CD4-positive, alpha-beta T cell treated with Interleukin-15 for 1 hour (primary cell): Measurements from ENCODE around the gene USE1.
"Not testable (repeated sequence)": the region's sequence is repeated elsewhere in the genome, so short reads cannot be mapped to it uniquely, and the experiment has no call there.

Experiments
- DNase-seq: peaks from one replicate; pipeline ENCODE4 v3.0.0-alpha.2; 2020

USE1 gene

GRCh38 chr19:17215127-17215971 is at the start of gene USE1:
TSS of gene USE1 (plus strand) at chr19:17215357. CDS start at chr19:17215406, 49 bp downstream.
- DNase-seq, result peak; percentile 90

DNA sequence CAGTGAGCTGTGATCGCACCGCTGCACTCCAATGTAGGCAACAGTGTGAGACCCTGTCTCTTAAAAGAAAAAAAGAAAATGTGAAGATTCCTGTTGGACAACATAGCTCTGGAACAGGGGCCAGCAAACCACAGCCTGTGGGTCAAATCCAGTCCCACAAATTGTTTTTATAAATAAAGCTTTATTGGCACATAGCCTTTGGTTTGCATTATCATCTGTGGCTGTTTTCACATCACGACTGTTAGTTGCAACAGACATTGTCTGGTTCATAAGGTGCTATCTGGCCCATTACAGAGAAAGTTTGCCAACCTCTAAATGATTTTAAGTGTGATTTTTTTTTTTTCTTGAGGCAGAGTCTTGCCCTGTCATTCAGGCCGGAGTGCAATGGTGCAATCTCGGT is 49.4 kb upstream of the USE1 start:
- DNase-seq, result no peak

- no peak for DNase-seq
Observed at GRCh38 chr19:17170538-17171297, 44.4 kb upstream of the USE1 start.

GRCh38 chr19:17171874-17172273 is 43.3 kb upstream of the USE1 start:
- no peak for DNase-seq

- no peak for DNase-seq
Observed at GRCh38 chr19:17172624-17173345, 42.4 kb upstream of the USE1 start.

- no peak for DNase-seq
Observed at GRCh38 chr19:17178291-17178690, 36.9 kb upstream of the USE1 start.

- no peak for DNase-seq
Observed at GRCh38 chr19:17180997-17181702, 34.0 kb upstream of the USE1 start.

DNA sequence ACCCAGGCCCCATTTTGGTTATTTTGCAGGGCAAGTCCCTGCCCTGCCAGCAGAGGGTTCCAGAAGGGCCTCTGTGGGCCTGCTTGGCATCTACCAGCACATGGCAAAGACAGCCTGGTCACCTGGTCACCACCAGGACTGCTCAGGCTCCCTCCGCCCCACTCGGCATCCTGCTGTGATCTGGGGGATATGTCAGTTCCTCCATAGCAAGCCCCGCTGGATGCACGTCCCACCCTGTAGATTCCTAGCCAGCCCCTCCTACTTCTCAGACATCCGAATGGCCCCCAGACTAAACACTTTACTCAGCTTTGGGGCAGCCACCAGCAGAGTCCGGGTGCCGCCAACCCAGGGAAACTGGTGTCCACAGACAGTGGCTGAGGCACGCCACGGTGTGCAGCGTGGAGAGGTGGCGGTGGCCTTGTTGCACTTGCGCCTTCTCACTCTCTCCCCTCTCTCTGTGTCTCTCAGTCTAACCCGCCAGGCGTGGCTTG is 31.8 kb upstream of the USE1 start:
- DNase-seq, result no peak

DNA sequence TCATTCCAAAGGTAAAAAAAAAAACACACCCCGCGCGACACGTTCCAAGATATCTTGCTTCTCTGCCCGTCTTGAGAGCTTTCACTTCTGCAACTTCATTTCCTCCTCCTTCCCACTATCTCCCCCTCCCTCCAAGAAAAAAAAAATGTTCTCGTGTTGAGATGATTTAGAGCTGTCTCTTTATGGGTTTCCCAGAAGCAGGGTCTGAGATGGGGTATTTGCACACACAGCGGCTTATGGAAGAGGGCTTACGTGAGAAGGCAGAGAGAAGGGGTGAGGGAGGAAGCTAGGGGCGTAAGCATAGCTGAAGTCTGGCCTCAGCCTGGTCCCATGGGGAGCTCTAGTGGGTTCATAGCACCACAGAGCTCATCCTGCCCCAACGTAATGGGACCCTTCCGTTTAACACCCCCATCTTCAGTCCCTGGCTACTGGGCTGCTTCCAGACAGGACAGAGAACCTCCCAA is 31.3 kb upstream of the USE1 start:
- no peak for DNase-seq

- DNase-seq, result peak; percentile 57
Observed at GRCh38 chr19:17184371-17184841, 30.8 kb upstream of the USE1 start.

GRCh38 chr19:17185590-17185989 is 29.6 kb upstream of the USE1 start:
- DNase-seq, result no peak

GRCh38 chr19:17191736-17192135 is 23.4 kb upstream of the USE1 start:
- DNase-seq, result not testable (repeated sequence)

- no peak for DNase-seq
Observed at GRCh38 chr19:17192751-17193150, 22.4 kb upstream of the USE1 start.

DNA sequence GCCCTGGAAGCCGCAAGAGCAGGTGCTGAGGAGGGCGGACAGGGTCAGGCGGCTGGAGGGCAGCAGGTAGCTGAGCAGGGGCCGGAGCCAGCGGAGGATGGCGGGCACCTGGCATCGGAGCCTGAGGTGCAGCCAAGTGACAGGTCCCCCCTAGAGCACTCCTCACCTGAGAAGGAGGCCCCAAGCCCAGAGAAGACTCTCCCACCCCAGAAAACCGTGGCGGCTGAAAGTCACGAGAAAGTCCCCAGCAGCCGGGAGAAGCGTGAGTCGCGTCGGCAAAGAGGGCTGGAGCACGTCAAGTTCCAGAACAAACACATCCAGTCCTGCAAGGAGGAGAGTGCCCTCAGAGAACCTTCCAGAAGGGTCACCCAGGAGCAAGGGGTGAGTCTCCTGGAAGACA is 20.5 kb upstream of the USE1 start:
- DNase-seq, result no peak

- no peak for DNase-seq
Observed at GRCh38 chr19:17195106-17195505, 20.1 kb upstream of the USE1 start.

GRCh38 chr19:17196610-17197009 is 18.5 kb upstream of the USE1 start:
- DNase-seq, result no peak

DNA sequence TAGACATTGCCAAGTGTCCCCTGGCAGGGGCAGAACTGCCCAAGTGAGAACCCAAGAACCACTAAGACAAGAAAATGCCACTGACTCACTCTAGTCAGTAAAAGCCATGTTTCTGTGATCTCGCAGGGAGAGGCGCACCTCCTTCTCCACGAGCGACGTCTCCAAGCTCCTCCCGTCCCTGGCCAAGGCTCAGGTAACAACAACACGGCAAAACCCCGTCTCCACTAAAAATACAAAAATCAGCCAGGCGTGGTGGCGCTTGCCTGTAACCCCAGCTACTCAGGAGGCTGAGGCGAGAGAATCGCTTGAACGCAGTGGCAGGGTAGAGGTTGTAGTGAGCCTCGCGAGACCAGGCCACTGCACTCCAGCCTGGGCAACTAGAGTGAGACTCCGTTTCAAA is 17.5 kb upstream of the USE1 start:
- DNase-seq, result no peak

DNA sequence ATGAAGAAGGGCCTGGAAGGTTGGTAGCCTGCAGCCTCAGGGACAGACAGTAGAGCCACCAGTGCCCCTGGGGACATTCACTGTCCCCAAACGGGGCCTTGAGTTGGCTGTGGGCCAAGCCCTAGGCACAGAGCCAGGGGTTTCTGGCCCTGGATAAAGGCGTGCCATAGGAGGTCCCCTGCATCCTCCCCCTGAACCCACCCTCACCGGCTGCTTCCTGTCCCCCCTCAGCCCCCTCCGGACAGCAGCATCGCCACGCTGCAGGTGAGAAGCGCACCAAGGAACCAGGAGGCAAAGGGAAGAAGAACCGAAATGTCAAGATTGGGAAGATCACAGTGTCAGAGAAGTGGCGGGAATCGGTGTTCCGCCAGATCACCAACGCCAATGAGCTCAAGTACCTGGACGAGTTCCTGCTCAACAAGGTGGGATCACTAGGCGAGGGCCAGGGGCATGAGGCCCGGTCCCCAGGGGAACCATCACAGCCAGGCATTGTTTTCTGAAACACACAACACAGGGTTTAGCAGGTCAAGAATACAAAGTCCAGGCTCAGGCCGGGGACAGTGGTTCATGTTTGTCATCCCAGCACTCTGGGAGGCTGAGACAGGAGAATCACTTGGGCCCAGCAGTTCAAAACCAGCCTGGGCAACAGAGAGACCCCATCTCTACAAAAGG is 14.6 kb upstream of the USE1 start:
- DNase-seq, result no peak

DNA sequence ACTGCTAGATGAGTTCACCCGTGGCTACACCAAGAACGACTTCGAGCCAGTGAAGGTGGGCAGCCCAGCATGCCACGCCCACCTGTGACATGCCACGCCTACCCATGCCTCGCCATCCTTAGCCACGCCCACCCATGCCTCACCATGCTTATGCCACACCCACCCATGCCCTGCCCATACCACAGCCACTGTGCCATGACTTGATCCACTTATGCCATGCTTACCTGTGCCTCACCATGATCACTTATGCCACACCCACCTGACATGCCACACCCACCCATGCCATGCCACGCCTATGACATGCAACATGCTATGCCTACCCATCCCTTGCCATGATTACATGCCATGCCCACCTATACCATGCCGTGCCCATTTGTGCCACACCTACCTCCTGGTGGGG is 12.9 kb upstream of the USE1 start:
- DNase-seq, result no peak

DNA sequence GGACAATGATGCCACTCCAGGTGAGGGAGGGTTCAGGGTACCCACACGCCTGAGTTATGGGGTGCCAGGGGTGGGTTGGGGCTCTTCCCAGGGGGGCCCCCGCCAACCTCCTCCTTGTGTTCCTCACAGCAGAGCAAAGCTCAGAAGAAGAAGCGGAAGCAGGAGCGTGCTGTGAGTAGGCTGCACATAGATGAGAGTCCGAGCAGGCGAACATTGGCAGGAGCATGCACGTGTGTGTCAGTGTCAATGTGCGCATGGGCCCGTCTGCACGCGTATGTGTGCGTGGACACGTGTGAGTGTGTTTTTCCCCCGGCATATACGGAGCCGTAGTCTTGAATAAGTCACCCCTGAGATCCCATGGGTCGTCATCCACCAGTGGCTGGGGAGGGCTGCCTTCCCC is 12.4 kb upstream of the USE1 start:
- no peak for DNase-seq

GRCh38 chr19:17205237-17206140 is 9.7 kb upstream of the USE1 start:
- DNase-seq, result peak; percentile 65
